NCI-H526 treated with DMSO at 0.1 percent for 48 hours (cell line): ENCODE results near the gene PARVA.
A peak's percentile ranks its signal among the peaks of the same experiment; 100 is the strongest.

Experiments used
- DNase-seq: peaks from one replicate; lab custom pipeline; 2025; lab: John Stamatoyannopoulos, UW

PARVA gene

GRCh38 chr11:12531020-12531419 is 153.6 kb downstream of the PARVA start:
- DNase-seq, result peak; percentile 6

- no peak for DNase-seq
Measured at GRCh38 chr11:12531681-12532080, 154.3 kb downstream of the PARVA start.

GRCh38 chr11:12532580-12532979 is 155.2 kb downstream of the PARVA start:
- DNase-seq, result no peak

GRCh38 chr11:12534549-12534948 is 157.2 kb downstream of the PARVA start:
- no peak for DNase-seq

- no peak for DNase-seq
Measured at GRCh38 chr11:12535321-12535720, 157.9 kb downstream of the PARVA start.

DNA sequence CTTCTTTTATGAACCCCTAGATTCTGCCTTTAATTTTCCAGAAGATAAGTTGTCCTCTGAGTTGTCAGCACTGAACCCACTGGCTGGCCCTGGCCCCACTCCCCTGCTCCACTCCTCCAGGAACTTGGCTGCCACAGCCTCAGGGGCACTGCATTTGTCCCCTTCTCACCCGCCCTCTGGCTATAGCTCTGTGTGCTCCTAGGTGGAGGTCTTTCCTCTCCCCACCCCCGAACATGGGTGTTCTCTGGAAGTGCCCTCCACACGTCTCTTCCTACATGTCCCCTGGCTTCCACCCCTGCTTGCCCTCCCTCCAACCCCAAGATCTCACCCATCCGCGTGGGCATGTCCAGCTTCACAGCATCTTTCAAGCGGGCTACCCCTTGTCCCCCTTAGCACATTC is 159.2 kb downstream of the PARVA start:
- no peak for DNase-seq

GRCh38 chr11:12537778-12538401 is 160.5 kb downstream of the PARVA start:
- DNase-seq, result no peak

- no peak for DNase-seq
Measured at GRCh38 chr11:12538889-12539421, 161.6 kb downstream of the PARVA start.

GRCh38 chr11:12539572-12539971 is 162.2 kb downstream of the PARVA start:
- DNase-seq, result no peak

DNA sequence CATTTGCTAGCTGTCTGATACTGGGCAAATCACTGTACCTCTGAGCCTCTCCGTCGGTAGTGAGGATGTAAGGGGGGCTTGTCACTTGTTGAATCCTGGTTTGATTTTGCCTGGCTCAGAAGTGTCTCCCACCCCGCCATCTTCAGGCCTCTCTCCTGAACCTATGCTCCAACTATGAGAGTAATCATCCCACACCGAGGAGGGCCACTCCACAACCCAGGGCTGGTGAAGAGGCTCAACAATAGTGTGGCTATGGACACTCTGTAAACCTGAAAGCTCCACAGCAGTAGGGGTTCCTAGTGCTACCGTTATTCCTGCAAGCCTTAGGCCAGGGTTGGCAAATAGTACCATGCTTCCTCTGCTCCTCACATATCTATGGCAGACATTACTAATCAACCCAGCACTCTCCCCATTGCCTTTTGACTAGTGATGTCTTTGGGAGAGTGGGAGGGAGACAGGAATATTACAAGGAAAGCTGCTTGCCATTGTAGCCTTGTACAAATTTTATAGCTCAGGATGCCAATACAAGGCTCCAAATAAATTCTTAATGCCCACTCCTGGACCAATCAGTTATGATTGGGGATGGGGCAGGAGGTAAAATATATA is 162.8 kb downstream of the PARVA start:
- no peak for DNase-seq

DNA sequence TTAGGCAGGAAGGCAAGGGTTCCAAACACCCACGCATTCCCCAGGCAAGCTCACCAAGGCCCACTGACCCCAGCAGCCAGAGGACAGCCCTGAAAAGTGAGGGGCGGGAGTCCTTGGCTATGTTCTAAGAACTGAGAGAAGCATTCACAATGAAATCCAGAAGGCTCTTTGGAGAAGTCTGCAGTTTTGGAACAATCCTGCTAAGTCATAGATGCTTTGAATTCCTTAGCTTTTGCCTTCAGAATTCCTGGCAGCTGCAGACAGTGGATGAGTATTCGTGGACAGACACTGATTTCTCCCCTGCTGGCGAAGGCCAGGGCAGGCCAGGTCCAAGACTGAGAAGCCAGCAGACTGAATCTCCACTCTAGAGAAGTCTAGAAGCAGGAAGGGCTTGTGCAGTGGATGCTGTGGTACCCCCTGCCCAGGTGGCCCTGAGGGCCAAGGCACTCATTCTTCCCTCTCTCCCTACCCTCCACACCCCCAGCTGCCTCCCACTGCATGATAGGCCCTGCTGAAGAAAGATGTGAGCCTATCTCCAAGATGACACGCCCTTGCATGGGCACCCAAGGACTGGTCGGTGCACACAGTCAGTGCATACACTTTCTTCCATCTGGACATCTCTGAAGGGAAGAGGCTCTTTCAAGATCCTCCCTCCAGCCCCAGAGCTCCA is 163.7 kb downstream of the PARVA start:
- DNase-seq, result no peak

DNA sequence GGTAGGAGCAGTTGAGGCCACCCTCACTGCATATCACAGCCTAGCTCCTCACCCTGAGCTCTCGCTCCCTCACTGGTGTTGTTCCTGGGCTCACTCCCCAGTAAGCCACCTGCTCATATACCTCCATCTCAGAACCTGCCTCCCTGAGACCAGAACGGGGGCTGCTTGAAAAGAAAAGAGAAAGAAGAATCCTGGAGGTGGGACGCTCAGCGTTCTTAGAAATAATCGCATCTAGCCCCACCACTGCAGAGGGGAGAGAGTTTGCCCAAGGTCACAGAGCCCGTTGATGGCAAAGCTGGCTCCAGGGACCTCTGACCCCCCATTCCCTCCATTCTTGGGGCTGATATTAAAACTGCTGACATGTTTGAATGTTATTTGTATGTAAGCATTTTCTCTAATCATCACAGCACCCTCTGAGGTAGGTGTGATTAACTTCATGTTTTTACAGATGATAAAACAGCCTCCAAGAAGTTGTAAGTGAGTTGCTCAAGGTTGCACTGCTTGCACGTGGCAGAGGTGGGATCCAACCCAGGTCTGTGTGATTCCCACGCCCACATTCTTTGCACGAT is 164.3 kb downstream of the PARVA start:
- no peak for DNase-seq

GRCh38 chr11:12542186-12542935 is 165.0 kb downstream of the PARVA start:
- no peak for DNase-seq

DNA sequence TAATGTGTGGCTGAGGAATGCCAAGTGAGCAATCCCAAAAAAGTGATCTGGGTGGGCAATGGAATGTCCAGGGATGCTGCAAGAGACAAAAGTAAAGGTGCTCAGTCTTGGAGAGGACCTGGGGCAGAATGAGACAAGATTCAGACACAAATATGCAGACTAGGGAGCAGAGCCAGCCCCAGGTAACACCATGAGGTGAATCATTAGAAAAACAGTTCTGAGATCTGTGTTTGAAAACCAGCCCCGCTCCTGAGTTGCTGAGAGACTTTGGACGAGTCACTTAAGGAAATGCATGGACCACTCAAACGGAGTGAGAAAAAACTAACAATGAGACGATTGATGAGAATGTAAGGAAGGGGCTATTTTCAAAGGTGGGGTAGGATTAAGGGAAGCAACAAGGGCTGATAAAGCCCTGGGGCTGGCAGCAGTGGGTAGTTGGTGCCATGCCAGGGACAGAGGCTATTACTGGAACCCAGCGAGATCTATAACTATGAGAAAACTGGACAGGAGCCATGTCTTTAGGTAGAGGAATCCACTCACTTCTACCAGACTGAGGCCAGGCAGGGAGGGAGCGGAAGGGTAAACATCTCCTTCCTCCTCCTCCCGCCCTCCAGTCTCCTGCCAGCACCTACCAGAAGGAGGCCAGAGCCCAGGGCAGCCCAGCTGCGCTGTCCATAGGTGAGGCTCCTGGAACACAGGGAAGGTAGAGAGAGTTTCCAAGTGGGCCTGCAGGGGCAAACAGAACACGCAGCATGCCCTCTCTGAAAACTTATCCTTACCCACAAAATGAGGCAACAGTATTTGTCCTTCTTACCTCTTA is 166.4 kb downstream of the PARVA start:
- no peak for DNase-seq

GRCh38 chr11:12544986-12545775 is 167.8 kb downstream of the PARVA start:
- DNase-seq, result no peak

DNA sequence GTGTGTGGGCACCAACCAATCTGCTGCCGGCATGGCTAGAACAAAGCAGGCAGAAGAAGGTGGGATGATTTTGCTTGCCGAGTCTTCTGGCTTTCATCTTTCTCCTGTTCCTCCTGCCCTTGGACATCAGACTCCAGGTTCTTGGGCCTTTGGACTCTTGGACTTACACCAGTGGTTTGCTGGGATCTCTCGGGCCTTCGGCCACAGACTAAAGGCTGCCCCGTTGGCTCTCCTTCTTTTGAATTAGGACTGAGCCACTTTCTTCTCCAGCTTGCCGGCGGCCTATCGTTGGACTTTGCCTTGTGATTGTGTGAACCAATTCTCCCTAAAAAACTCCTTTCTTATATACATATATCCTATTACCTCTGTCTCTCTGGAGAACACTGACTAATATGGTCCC is 168.8 kb downstream of the PARVA start:
- DNase-seq, result no peak

DNA sequence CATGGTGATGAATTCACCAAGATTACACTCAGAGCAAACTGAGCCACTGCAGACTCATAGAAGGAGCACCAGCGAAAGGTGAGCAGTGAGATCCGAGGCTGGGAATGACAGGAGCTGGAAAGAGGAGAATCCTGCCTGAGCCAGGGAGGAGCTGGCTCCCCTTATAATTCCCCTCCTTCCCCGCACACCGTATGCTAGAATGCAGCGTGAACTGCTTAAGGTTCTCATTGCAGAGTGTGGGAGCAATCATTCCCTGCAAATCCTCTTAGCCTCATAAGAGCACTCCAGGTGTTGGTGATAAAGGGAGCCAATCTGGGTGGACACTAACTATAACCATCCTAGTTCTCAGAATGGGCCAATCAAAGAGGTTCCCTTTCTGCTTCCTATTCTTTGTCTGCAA is 169.3 kb downstream of the PARVA start:
- DNase-seq, result no peak

DNA sequence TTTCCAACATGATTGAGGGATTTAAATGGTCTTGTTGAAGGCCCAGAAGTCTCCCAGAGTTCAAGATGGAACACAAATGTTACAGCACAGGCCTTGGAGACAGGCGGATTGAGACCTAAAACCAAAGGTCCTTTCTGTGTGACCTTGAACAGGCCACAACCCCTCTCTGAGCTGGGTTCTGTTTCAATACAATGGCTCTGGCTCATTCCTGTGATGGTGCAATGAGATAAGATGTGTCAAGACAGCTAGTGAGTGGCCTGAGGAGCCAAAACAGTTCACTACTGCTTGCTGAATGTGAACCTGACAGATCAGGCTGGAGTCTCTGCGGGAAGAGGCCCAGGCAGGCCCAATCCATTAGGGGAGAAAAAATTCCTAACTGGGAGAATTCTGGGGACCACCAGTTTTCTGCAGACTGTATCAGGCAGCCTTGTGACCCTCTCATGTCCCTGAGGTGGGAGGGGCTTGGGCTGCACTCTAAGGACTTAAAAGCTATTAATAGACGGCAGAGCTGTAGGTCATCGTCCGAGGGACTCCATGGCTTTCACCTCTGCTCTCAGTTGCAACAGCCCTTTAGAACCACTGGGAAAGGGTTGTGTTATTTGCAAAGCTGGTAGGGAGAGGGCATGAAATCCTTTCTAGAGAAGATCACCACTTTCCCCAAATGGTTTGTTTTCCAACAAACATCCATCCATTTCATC is 170.7 kb downstream of the PARVA start:
- no peak for DNase-seq

DNA sequence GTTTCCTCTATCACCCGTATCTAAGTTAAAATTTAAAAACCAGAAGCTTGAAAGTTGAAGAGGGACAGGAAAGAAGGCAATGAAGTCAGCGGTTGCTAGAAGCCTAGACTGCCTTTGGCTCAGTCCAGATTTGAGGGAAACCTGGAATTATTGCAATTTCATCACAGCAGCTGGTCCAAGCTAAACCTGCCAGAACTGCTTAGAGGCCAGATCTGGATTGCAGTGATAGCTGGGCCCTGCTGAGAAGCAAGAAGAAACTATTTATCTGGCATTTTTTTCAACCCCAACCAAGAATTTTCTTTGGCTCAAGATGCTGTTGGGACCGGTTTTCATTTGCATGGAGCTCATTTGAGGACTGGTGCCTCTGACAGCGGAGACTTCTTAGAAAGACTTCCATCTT is 175.3 kb downstream of the PARVA start:
- DNase-seq, result no peak

DNA sequence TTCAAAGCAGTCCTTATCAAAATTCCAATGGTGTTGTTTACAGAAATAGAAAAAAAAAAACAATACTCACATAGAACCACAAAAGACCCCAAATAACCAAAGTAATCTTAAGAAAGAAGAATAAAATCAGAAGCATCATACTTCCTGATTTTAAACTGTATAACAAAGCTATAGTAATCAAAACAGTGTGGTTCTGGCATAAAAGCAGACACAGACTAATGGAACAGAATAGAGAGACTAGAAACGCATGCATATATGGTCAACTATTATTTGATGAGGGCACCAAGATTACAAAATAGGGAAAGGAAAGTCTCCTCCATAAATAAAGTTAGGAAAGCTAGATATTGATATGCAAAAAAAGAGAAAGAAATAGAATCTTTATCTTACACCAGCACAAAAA is 176.8 kb downstream of the PARVA start:
- DNase-seq, result no peak
